ENCODE measurements around the gene NMNAT2.

DNA sequence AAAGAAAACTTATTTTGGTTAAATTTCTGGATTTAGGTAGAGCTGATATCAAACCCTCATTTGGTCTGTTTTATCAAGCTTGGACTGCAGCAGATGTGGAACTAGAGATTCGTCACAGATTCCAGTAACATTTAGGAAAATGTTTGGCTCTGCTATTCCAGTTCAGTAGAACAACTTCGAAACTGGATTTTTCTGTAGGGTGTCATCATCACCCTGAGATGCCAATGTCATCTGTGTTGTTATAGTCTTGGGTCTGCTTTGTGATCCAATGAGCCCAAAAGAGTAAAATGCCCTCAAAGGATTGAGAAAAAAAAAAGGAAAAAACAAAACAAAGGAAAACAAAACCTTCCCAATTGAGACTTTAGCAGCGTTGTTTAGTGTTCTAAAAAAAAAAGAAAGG lies 176.7 kb downstream of the NMNAT2 start:
- TF ChIP-seq ARNTL (CRISPR knock-in tag; IDR thresholded peaks at IDR 0.05; ENCODE audit: borderline replicate concordance, low read depth) (no peak), ZFP30 (CRISPR knock-in tag; IDR thresholded peaks at IDR 0.05) (no peak)
- TF ChIP-seq, protein P1, sequence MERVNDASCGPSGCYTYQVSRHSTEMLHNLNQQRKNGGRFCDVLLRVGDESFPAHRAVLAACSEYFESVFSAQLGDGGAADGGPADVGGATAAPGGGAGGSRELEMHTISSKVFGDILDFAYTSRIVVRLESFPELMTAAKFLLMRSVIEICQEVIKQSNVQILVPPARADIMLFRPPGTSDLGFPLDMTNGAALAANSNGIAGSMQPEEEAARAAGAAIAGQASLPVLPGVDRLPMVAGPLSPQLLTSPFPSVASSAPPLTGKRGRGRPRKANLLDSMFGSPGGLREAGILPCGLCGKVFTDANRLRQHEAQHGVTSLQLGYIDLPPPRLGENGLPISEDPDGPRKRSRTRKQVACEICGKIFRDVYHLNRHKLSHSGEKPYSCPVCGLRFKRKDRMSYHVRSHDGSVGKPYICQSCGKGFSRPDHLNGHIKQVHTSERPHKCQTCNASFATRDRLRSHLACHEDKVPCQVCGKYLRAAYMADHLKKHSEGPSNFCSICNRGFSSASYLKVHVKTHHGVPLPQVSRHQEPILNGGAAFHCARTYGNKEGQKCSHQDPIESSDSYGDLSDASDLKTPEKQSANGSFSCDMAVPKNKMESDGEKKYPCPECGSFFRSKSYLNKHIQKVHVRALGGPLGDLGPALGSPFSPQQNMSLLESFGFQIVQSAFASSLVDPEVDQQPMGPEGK (CRISPR knock-in tag; IDR thresholded peaks at IDR 0.05; ENCODE audit: borderline replicate concordance) = no peak

Data from SK-N-SH treated with all-trans-retinoic acid at 6 μM for 48 hours (cell line).